Loucy (cell line): Measurements from ENCODE around the gene MUC5B.

Source experiments
- EZH2phosphoT487 ChIP-seq: fragments of 200-600 bp; IDR thresholded peaks from 2 replicates; pipeline ENCODE4 v1.6.1; 2018; ENCODE audit warnings: antibody characterized with exemption, mild to moderate bottlenecking, moderate library complexity, borderline replicate concordance
- TF ChIP-seq, protein P1 (sequence below): fragments of 200-600 bp; sonication (generic); conservative IDR thresholded peaks from 2 replicates; pipeline ENCODE4 v1.5.1; 2014; ENCODE audit warnings: mild to moderate bottlenecking, antibody characterized with exemption, low read length

DNA sequence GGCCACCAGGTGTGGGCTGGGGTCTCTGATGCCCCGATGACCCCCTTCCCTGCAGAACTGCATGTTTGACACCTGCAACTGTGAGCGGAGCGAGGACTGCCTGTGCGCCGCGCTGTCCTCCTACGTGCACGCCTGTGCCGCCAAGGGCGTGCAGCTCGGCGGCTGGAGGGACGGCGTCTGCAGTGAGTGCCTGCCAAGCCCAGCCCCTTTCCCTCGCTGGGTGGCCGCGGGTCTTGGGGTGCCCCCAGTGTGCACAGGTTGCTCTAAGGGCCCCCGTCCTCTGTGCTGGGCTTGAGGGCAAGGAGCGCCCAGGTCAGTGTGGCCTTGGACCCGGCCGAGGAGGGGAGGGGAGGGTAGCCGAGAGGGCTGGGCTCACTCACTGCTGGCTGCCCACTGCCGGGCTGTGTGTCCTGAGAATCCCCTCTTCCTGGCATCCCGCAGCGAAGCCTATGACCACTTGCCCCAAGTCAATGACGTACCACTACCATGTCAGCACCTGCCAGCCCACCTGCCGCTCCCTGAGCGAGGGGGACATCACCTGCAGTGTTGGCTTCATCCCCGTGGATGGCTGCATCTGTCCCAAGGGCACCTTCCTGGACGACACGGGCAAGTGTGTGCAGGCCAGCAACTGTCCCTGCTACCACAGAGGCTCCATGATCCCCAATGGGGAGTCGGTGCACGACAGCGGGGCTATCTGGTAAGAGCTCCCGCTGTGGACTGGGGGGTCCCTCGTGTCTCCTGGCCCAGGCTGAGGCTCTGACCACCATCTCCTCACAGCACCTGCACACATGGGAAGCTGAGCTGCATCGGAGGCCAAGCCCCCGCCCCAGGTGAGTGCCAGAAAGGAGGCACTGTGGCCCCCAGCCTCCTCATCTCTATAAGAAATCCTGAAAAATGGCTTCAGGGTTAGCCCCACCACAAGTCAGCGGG, 48.2 kb upstream of the MUC5B start:
- TF ChIP-seq, protein P1, sequence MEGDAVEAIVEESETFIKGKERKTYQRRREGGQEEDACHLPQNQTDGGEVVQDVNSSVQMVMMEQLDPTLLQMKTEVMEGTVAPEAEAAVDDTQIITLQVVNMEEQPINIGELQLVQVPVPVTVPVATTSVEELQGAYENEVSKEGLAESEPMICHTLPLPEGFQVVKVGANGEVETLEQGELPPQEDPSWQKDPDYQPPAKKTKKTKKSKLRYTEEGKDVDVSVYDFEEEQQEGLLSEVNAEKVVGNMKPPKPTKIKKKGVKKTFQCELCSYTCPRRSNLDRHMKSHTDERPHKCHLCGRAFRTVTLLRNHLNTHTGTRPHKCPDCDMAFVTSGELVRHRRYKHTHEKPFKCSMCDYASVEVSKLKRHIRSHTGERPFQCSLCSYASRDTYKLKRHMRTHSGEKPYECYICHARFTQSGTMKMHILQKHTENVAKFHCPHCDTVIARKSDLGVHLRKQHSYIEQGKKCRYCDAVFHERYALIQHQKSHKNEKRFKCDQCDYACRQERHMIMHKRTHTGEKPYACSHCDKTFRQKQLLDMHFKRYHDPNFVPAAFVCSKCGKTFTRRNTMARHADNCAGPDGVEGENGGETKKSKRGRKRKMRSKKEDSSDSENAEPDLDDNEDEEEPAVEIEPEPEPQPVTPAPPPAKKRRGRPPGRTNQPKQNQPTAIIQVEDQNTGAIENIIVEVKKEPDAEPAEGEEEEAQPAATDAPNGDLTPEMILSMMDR: no peak
- TF ChIP-seq EZH2phosphoT487: no peak
